H9 (cell line): ENCODE data around the gene MED1. TPM values are rescaled to one million over a fixed set of nuclear protein-coding genes. Genes with fewer than 3 reads are reported as not detected.

Experiments
- DNase-seq: peaks from one replicate; pipeline ENCODE4 v3.0.0-alpha.2; 2017
- H2AFZ ChIP-seq: one replicate; pipeline ENCODE4 v1.6.1; 2013; ENCODE audit warnings: mild to moderate bottlenecking, low read length, control low read depth, moderate library complexity
- H2AK5ac ChIP-seq: 2 replicates; pipeline ENCODE4 v1.6.1; 2013; ENCODE audit warnings: low read length, control low read depth, mixed read lengths; ENCODE audit not compliant: insufficient read length
- H2BK120ac ChIP-seq: one replicate; pipeline ENCODE4 v1.6.1; 2013; ENCODE audit warnings: low read depth, mild to moderate bottlenecking, low read length, control low read depth, inconsistent platforms; ENCODE audit not compliant: poor library complexity, severe bottlenecking
- H2BK12ac ChIP-seq: 2 replicates; pipeline ENCODE4 v1.6.1; 2013; ENCODE audit warnings: low read length, control low read depth, mixed read lengths, low read depth; ENCODE audit not compliant: insufficient read length
- H2BK15ac ChIP-seq: 2 replicates; pipeline ENCODE4 v1.6.1; 2013; ENCODE audit warnings: low read depth, low read length, control low read depth
- H2BK20ac ChIP-seq: one replicate; pipeline ENCODE4 v1.6.1; 2013; ENCODE audit warnings: low read depth, mild to moderate bottlenecking, low read length, control low read depth, inconsistent platforms; ENCODE audit not compliant: poor library complexity, severe bottlenecking
- H2BK5ac ChIP-seq: 2 replicates; pipeline ENCODE4 v1.6.1; 2013; ENCODE audit warnings: low read length, control low read depth, mixed read lengths; ENCODE audit not compliant: insufficient read length
- H3K14ac ChIP-seq: 2 replicates; pipeline ENCODE4 v1.6.1; 2013; ENCODE audit warnings: low read length, control low read depth; ENCODE audit not compliant: insufficient read depth
- H3K18ac ChIP-seq: 2 replicates; pipeline ENCODE4 v1.6.1; 2013; ENCODE audit warnings: low read depth, mild to moderate bottlenecking, mixed read lengths, low read length, control low read depth; ENCODE audit not compliant: insufficient read length
- H3K23ac ChIP-seq: 2 replicates; pipeline ENCODE4 v1.6.1; 2013; ENCODE audit warnings: low read length, control low read depth, mixed read lengths, low read depth; ENCODE audit not compliant: insufficient read length
- H3K23me2 ChIP-seq: 2 replicates; pipeline ENCODE4 v1.6.1; 2013; ENCODE audit warnings: low read depth, mild to moderate bottlenecking, mixed read lengths, low read length, control low read depth; ENCODE audit not compliant: insufficient read length, poor library complexity, severe bottlenecking
- H3K27ac ChIP-seq: 2 replicates; pipeline ENCODE4 v1.5.1; 2013; ENCODE audit warnings: low read length, control low read depth, mixed read lengths, low read depth; ENCODE audit not compliant: insufficient read length
- H3K27me3 ChIP-seq: 2 replicates; pipeline ENCODE4 v1.6.1; 2013; ENCODE audit warnings: low read length, control low read depth, inconsistent platforms; ENCODE audit not compliant: insufficient read depth
- H3K4ac ChIP-seq: 2 replicates; pipeline ENCODE4 v1.6.1; 2013; ENCODE audit warnings: low read depth, mild to moderate bottlenecking, control low read depth, inconsistent platforms, low read length, moderate library complexity
- H3K4me1 ChIP-seq: 2 replicates; pipeline ENCODE4 v1.6.1; 2013; ENCODE audit warnings: low read length, control low read depth, inconsistent platforms; ENCODE audit not compliant: insufficient read depth
- H3K4me2 ChIP-seq: 2 replicates; pipeline ENCODE4 v1.6.1; 2013; ENCODE audit warnings: low read length, control low read depth, mixed read lengths; ENCODE audit not compliant: insufficient read length, insufficient read depth
- H3K56ac ChIP-seq: 2 replicates; pipeline ENCODE4 v1.6.1; 2013; ENCODE audit warnings: low read depth, mild to moderate bottlenecking, mixed read lengths, low read length, control low read depth; ENCODE audit not compliant: insufficient read length
- H3K79me1 ChIP-seq: 2 replicates; pipeline ENCODE4 v1.6.1; 2013; ENCODE audit warnings: low read depth, mild to moderate bottlenecking, moderate library complexity, low read length, control low read depth, inconsistent platforms; ENCODE audit not compliant: insufficient read depth, poor library complexity, severe bottlenecking
- H3K79me2 ChIP-seq: 2 replicates; pipeline ENCODE4 v1.6.1; 2013; ENCODE audit warnings: low read length, control low read depth, inconsistent platforms; ENCODE audit not compliant: insufficient read depth
- H3K9ac ChIP-seq: 2 replicates; pipeline ENCODE4 v1.6.1; 2013; ENCODE audit warnings: low read length, control low read depth, mixed read lengths; ENCODE audit not compliant: insufficient read length; ENCODE audit errors: extremely low read depth
- H3K9me3 ChIP-seq: one replicate; pipeline ENCODE4 v1.6.1; 2013; ENCODE audit warnings: low read depth, low read length, inconsistent platforms; ENCODE audit not compliant: control insufficient read depth
- H3T11ph ChIP-seq: one replicate; pipeline ENCODE4 v1.6.1; 2013; ENCODE audit warnings: mild to moderate bottlenecking, low read length, control low read depth, inconsistent platforms
- H4K20me1 ChIP-seq: one replicate; pipeline ENCODE4 v1.6.1; 2013; ENCODE audit not compliant: control insufficient read depth, insufficient read length, insufficient read depth
- H4K5ac ChIP-seq: 2 replicates; pipeline ENCODE4 v1.6.1; 2013; ENCODE audit warnings: low read depth, mild to moderate bottlenecking, mixed read lengths, low read length, control low read depth; ENCODE audit not compliant: insufficient read length
- H4K8ac ChIP-seq: replicated peaks from 2 replicates; pipeline ENCODE4 v1.6.1; 2013; ENCODE audit warnings: low read length, control low read depth, mixed read lengths, low read depth; ENCODE audit not compliant: insufficient read length
- H4K91ac ChIP-seq: 2 replicates; pipeline ENCODE4 v1.6.1; 2013; ENCODE audit warnings: low read depth, mild to moderate bottlenecking, moderate library complexity, mixed read lengths, low read length, control low read depth; ENCODE audit not compliant: insufficient read length
- H3K27ac Mint-ChIP-seq, 3 experiments: 2 replicates in 2 of 3; 3 replicates in 1 of 3; pipeline ENCODE4 v1.8.0; 2020 to 2021; ENCODE audit warnings: mixed read lengths in 3 of 3, mild to moderate bottlenecking in 1 of 3, moderate library complexity in 1 of 3
- H3K27me3 Mint-ChIP-seq: 2 replicates; pipeline ENCODE4 v1.8.0; 2021; ENCODE audit warnings: low read depth, mild to moderate bottlenecking, moderate library complexity, mixed read lengths
- H3K36me3 Mint-ChIP-seq, 3 experiments: 2 replicates in 2 of 3; 3 replicates in 1 of 3; pipeline ENCODE4 v1.8.0; 2020 to 2021; ENCODE audit warnings: low read depth in 3 of 3, mixed read lengths in 3 of 3; ENCODE audit not compliant: insufficient read depth in 1 of 3
- H3K4me1 Mint-ChIP-seq, 2 experiments: 2 replicates each; pipeline ENCODE4 v1.8.0; 2020; ENCODE audit warnings: mixed read lengths in 2 of 2
- H3K4me3 Mint-ChIP-seq, 2 experiments: 2 replicates in 1 of 2; 3 replicates in 1 of 2; pipeline ENCODE4 v1.8.0; 2020 to 2021; ENCODE audit warnings: mild to moderate bottlenecking in 2 of 2, mixed read lengths in 2 of 2, moderate library complexity in 1 of 2
- H3K9me3 Mint-ChIP-seq, 2 experiments: 2 replicates in 1 of 2; 3 replicates in 1 of 2; pipeline ENCODE4 v1.8.0; 2020; ENCODE audit warnings: mild to moderate bottlenecking in 2 of 2, mixed read lengths in 2 of 2, moderate library complexity in 1 of 2
- WGBS: extraction: QIAGEN DNeasy Blood & Tissue Kit; methylation state at CpG from one replicate; pipeline ENCODE4 v1.1.7; 2013; ENCODE audit warnings: missing lambda C conversion rate, low lambda C conversion rate, mixed read lengths; ENCODE audit not compliant: insufficient read length; ENCODE audit errors: extremely low coverage; 5-methylcytosine and 5-hydroxymethylcytosine counted together
- total RNA-seq: library from RNA; stranded (reverse); gene quantifications from 2 replicates; pipeline ENCODE4 v1.2.1, GENCODE V29; 2021
- TF ChIP-seq, protein P1 (sequence below): fragments of 200-600 bp; sonication (generic); conservative IDR thresholded peaks from 3 replicates; pipeline ENCODE4 v1.8.0; 2021; ENCODE audit warnings: antibody characterized with exemption, mild to moderate bottlenecking

The MED1 gene
- total RNA-seq, 1 experiment from 2014 or later: 59.2 TPM

DNA sequence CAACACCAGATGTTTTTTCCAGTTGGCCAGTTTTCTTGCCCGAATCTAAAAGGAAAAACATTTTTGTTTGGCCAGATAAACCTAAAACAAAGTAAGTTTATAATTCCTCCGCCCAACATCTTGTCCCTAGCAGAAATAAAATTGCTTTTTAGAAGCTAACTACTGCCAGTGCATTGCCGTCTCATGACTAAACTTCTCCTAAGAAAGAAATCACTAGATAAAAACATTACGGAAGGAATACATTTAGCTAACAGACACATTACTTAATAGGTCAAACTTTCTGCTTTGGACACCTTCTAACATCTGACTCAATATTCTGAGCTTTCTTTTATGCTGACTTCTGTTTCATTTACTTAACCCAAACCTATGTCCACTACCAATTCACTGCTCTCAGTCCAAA, 85.8 kb downstream of the MED1 start:
- H3K27ac ChIP-seq: no peak overlapping the region

More for the DNA sequence above, 85.8 kb downstream of the MED1 start:
- Histone ChIP-seq H3K14ac (no peak overlapping the region), H2BK5ac (no peak overlapping the region), H3K4me2 (no peak overlapping the region), H3K18ac (no peak overlapping the region), H2BK120ac (no peak overlapping the region), H3K79me1 (no peaks in the 10 kb centered on the region), H4K8ac (no peak overlapping the region), H2AFZ (no peak overlapping the region), H3K23ac (no peak overlapping the region), H2BK20ac (no peak overlapping the region), H2AK5ac (no peak overlapping the region), H3K79me2 (no peaks in the 10 kb centered on the region; the same call in none of the 2 replicates), H4K20me1 (no peaks in the 10 kb centered on the region), H4K91ac (no peak overlapping the region), H2BK12ac (no peak overlapping the region), H4K5ac (no peak overlapping the region), H3K4me1 (no peaks in the 10 kb centered on the region), H3K9me3 (no peaks in the 10 kb centered on the region), H3K23me2 (no peaks in the 10 kb centered on the region), H3K4ac (no peak overlapping the region), H3K56ac (no peak overlapping the region), H3K9ac (no peak overlapping the region), H2BK15ac (no peak overlapping the region), H3K27me3 (no peaks in the 10 kb centered on the region), H3T11ph (no peak overlapping the region)
- Mint-ChIP-seq H3K4me1 (no peaks in the 10 kb centered on the region), H3K27ac (no peak overlapping the region; a peak in 1 of 7 replicates), H3K4me3 (no peak overlapping the region), H3K27me3 (no peaks in the 10 kb centered on the region), H3K9me3 (no peaks in the 10 kb centered on the region), H3K36me3 (no peaks in the 10 kb centered on the region)
- WGBS: no CpG with 5 or more reads among the region's 4 CpGs
- DNase-seq: no peak
- TF ChIP-seq, protein P1, sequence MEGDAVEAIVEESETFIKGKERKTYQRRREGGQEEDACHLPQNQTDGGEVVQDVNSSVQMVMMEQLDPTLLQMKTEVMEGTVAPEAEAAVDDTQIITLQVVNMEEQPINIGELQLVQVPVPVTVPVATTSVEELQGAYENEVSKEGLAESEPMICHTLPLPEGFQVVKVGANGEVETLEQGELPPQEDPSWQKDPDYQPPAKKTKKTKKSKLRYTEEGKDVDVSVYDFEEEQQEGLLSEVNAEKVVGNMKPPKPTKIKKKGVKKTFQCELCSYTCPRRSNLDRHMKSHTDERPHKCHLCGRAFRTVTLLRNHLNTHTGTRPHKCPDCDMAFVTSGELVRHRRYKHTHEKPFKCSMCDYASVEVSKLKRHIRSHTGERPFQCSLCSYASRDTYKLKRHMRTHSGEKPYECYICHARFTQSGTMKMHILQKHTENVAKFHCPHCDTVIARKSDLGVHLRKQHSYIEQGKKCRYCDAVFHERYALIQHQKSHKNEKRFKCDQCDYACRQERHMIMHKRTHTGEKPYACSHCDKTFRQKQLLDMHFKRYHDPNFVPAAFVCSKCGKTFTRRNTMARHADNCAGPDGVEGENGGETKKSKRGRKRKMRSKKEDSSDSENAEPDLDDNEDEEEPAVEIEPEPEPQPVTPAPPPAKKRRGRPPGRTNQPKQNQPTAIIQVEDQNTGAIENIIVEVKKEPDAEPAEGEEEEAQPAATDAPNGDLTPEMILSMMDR: no peak
